Neural progenitor cell (in vitro differentiated cells): ENCODE measurements around the gene FSCB. TPM values are rescaled to one million over a fixed set of nuclear protein-coding genes. Genes with fewer than 3 reads are reported as not detected.

Experiments
- DNase-seq: peaks from one replicate; pipeline ENCODE4 v3.0.0-alpha.2; 2016; ENCODE audit warnings: low spot score
- H2AFZ ChIP-seq: fragments of 200-600 bp; sonication (generic); replicated peaks from 2 replicates; pipeline ENCODE4 v1.6.1; 2016; ENCODE audit warnings: antibody characterized with exemption
- H3F3A ChIP-seq: fragments of 200-600 bp; sonication (generic); 2 replicates; pipeline ENCODE4 v1.6.1; 2016; ENCODE audit warnings: antibody characterized with exemption, low read depth
- H3K27ac ChIP-seq: fragments of 200-600 bp; sonication (generic); 2 replicates; pipeline ENCODE4 v1.5.1; 2016; ENCODE audit warnings: mild to moderate bottlenecking
- H3K27me3 ChIP-seq: fragments of 200-600 bp; sonication (generic); 2 replicates; pipeline ENCODE4 v1.6.1; 2016; ENCODE audit warnings: mild to moderate bottlenecking, moderate library complexity
- H3K36me3 ChIP-seq: fragments of 200-600 bp; sonication (generic); 2 replicates; pipeline ENCODE4 v1.5.1; 2016
- H3K4me1 ChIP-seq: fragments of 200-600 bp; sonication (generic); 2 replicates; pipeline ENCODE4 v1.6.1; 2016; ENCODE audit warnings: mixed run types
- H3K4me2 ChIP-seq: fragments of 200-600 bp; sonication (generic); 2 replicates; pipeline ENCODE4 v1.6.1; 2016
- H3K4me3 ChIP-seq: fragments of 200-600 bp; sonication (generic); 2 replicates; pipeline ENCODE4 v1.5.1; 2016
- H3K79me2 ChIP-seq: fragments of 200-600 bp; sonication (generic); 2 replicates; pipeline ENCODE4 v1.6.1; 2016; ENCODE audit warnings: low read depth
- H3K9ac ChIP-seq: fragments of 200-600 bp; sonication (generic); 2 replicates; pipeline ENCODE4 v1.6.1; 2016
- H3K9me3 ChIP-seq: fragments of 200-600 bp; sonication (generic); 2 replicates; pipeline ENCODE4 v1.5.1; 2016; ENCODE audit warnings: low read depth
- H4K20me1 ChIP-seq: fragments of 200-600 bp; sonication (generic); 2 replicates; pipeline ENCODE4 v1.6.1; 2016; ENCODE audit warnings: low read depth
- H3K27ac Mint-ChIP-seq: 3 replicates; pipeline ENCODE4 v1.8.0; 2021; ENCODE audit warnings: mixed read lengths
- H3K27me3 Mint-ChIP-seq: 2 replicates; pipeline ENCODE4 v1.8.0; 2022; ENCODE audit warnings: low read depth, mild to moderate bottlenecking, inconsistent platforms, moderate library complexity, mixed read lengths; ENCODE audit not compliant: insufficient read depth
- H3K36me3 Mint-ChIP-seq: 3 replicates; pipeline ENCODE4 v1.8.0; 2021; ENCODE audit warnings: mixed read lengths
- H3K4me1 Mint-ChIP-seq: 3 replicates; pipeline ENCODE4 v1.8.0; 2021; ENCODE audit warnings: mixed read lengths
- H3K4me3 Mint-ChIP-seq: 3 replicates; pipeline ENCODE4 v1.8.0; 2021; ENCODE audit warnings: mild to moderate bottlenecking, moderate library complexity, mixed read lengths
- H3K9me3 Mint-ChIP-seq: 3 replicates; pipeline ENCODE4 v1.8.0; 2020; ENCODE audit warnings: mixed read lengths
- CTCF ChIP-seq: fragments of 200-600 bp; sonication (generic); IDR thresholded peaks from 2 replicates; pipeline ENCODE4 v1.5.1; 2017; ENCODE audit warnings: antibody characterized with exemption, mild to moderate bottlenecking
- EZH2 ChIP-seq: fragments of 200-600 bp; sonication (generic); IDR thresholded peaks from 2 replicates; pipeline ENCODE4 v1.6.1; 2017; ENCODE audit warnings: antibody characterized with exemption, mild to moderate bottlenecking, moderate library complexity
- EZH2phosphoT487 ChIP-seq: fragments of 200-600 bp; sonication (generic); IDR thresholded peaks from 2 replicates; pipeline ENCODE4 v1.6.1; 2017; ENCODE audit warnings: antibody characterized with exemption
- total RNA-seq: library from RNA; depleted of rRNA; stranded (reverse); fragments of >200 nt; gene quantifications from 2 replicates; pipeline ENCODE4 v1.2.3, GENCODE V29; 2015; ENCODE audit warnings: low replicate concordance

Gene FSCB
- total RNA-seq = not detected in 2 replicates

GRCh38 chr14:44507183-44507582 lies at the start of gene FSCB:
Gene FSCB, minus strand, starts transcription at chr14:44507283. Its CDS starts 296 bp downstream, at chr14:44506987.
- Mint-ChIP-seq H3K36me3 (no peaks in the 10 kb centered on the region), H3K4me1 (no peaks in the 10 kb centered on the region), H3K27ac (no peak within 1 kb of the TSS), H3K9me3 (no peaks in the 10 kb centered on the region), H3K27me3 (peaks cover 2% of the 10 kb centered on the region), H3K4me3 (no peak within 1 kb of the TSS)
- no peak for TF ChIP-seq EZH2phosphoT487
- TF ChIP-seq CTCF = no peak
- no peak for TF ChIP-seq EZH2
- Histone ChIP-seq H4K20me1 (no peaks in the 10 kb centered on the region), H3K4me1 (no peaks in the 10 kb centered on the region), H3K9me3 (no peaks in the 10 kb centered on the region), H2AFZ (no peak within 1 kb of the TSS), H3K27me3 (no peaks in the 10 kb centered on the region), H3K36me3 (no peaks in the 10 kb centered on the region), H3F3A (no peaks in the 10 kb centered on the region), H3K79me2 (no peaks in the 10 kb centered on the region), H3K9ac (no peak within 1 kb of the TSS), H3K27ac (no peak within 1 kb of the TSS), H3K4me2 (no peak within 1 kb of the TSS), H3K4me3 (no peak within 1 kb of the TSS)
- no peak for DNase-seq

- H3K79me2 ChIP-seq = no peaks in the 10 kb centered on the region
- no peaks in the 10 kb centered on the region for H3K4me1 ChIP-seq
- no peaks in the 10 kb centered on the region for H3K36me3 Mint-ChIP-seq
- H4K20me1 ChIP-seq = no peaks in the 10 kb centered on the region
- no peaks in the 10 kb centered on the region for H3F3A ChIP-seq
- no peaks in the 10 kb centered on the region for H3K9me3 ChIP-seq
- H3K36me3 ChIP-seq = no peaks in the 10 kb centered on the region
- no peak overlapping the region for H2AFZ ChIP-seq
- H3K27me3 ChIP-seq = no peaks in the 10 kb centered on the region
- no peak overlapping the region for H3K9ac ChIP-seq
- H3K4me3 ChIP-seq = no peak overlapping the region
- H3K27ac Mint-ChIP-seq = no peak overlapping the region
- H3K4me3 Mint-ChIP-seq = no peak overlapping the region
- no peak overlapping the region for H3K4me2 ChIP-seq
- H3K9me3 Mint-ChIP-seq = no peaks in the 10 kb centered on the region
- no peaks in the 10 kb centered on the region for H3K4me1 Mint-ChIP-seq
- H3K27me3 Mint-ChIP-seq = no peaks in the 10 kb centered on the region
- TF ChIP-seq CTCF (no peak), EZH2phosphoT487 (no peak), EZH2 (no peak)
- no peak for DNase-seq
- H3K27ac ChIP-seq = no peak overlapping the region
These were observed 24.6 kb upstream of the FSCB start for GRCh38 chr14:44531658-44532057.

DNA sequence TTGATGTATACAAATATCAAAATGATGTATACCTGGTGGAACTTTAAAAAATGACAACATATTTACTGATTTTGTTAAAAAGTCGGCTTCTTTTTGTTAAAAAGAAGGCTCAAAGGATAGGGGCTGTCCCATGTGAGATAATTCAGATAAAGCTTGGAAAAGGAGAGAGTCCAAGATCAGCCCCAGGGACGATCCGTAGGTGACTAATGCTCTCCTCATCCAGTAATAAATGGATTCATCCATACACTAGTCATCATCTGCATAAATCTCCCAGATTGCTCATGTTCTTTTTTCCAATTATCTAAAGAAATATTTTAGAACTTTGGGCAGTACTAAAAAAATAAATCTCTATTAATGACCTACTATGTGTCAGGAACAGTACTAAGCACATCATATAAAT lies 23.4 kb upstream of the FSCB start:
- DNase-seq = no peak
- Histone ChIP-seq H3K4me2 (no peak overlapping the region), H3K4me1 (no peaks in the 10 kb centered on the region), H3K36me3 (no peaks in the 10 kb centered on the region), H3K27me3 (no peaks in the 10 kb centered on the region), H3K4me3 (no peak overlapping the region), H3F3A (no peaks in the 10 kb centered on the region), H3K79me2 (no peaks in the 10 kb centered on the region), H2AFZ (no peak overlapping the region), H3K27ac (no peak overlapping the region), H4K20me1 (no peaks in the 10 kb centered on the region), H3K9me3 (no peaks in the 10 kb centered on the region), H3K9ac (no peak overlapping the region)
- H3K4me3 Mint-ChIP-seq = no peak overlapping the region
- H3K4me1 Mint-ChIP-seq = no peaks in the 10 kb centered on the region
- H3K36me3 Mint-ChIP-seq = no peaks in the 10 kb centered on the region
- no peaks in the 10 kb centered on the region for H3K9me3 Mint-ChIP-seq
- no peak overlapping the region for H3K27ac Mint-ChIP-seq
- TF ChIP-seq EZH2phosphoT487 (no peak), CTCF (no peak), EZH2 (no peak)
- H3K27me3 Mint-ChIP-seq = no peaks in the 10 kb centered on the region
